Natural killer cell treated with Interleukin-12 subunit alpha and Interleukin-12 subunit beta and Interleukin-15 and Interleukin-18, amount 100 ng/mL, for 72 hours (primary cell): Measurements from ENCODE around the gene CFAP299. TPM values are rescaled to one million over a fixed set of nuclear protein-coding genes. Genes with fewer than 3 reads are reported as not detected.

Experiments
- ATAC-seq, 2 donors: fragments of 150-1000 bp; cut with Tn5 transposase in 1 of 2; sonication (Bioruptor Pico), chemical (Tn5 transposase) in 1 of 2; 2 replicates each; pipeline ENCODE4 v1.10.0; 2021
- DNase-seq: peaks from one replicate; pipeline ENCODE4 v3.0.0; 2022; ENCODE audit warnings: low spot score
- H3K27ac Mint-ChIP-seq, 2 donors: 1 replicate in 1 of 2; 2 replicates in 1 of 2; pipeline ENCODE4 v1.8.0; 2022; ENCODE audit warnings: mixed read lengths in 2 of 2, mild to moderate bottlenecking in 1 of 2, moderate library complexity in 1 of 2
- H3K27me3 Mint-ChIP-seq, 2 donors: 1 replicate in 1 of 2; 2 replicates in 1 of 2; pipeline ENCODE4 v1.8.0; 2022; ENCODE audit warnings: mixed read lengths in 2 of 2
- H3K36me3 Mint-ChIP-seq: one replicate; pipeline ENCODE4 v1.8.0; 2022; ENCODE audit warnings: mixed read lengths
- H3K4me1 Mint-ChIP-seq, 2 donors: 1 replicate in 1 of 2; 2 replicates in 1 of 2; pipeline ENCODE4 v1.8.0; 2022; ENCODE audit warnings: low read depth in 2 of 2, mixed read lengths in 2 of 2, mild to moderate bottlenecking in 1 of 2
- H3K4me3 Mint-ChIP-seq: one replicate; pipeline ENCODE4 v1.8.0; 2022; ENCODE audit warnings: mixed read lengths
- H3K9me3 Mint-ChIP-seq: 2 replicates; pipeline ENCODE4 v1.8.0; 2022; ENCODE audit warnings: mixed read lengths
- total RNA-seq, 2 donors: library from RNA; stranded (reverse); gene quantifications; one replicate each; pipeline ENCODE4 v1.2.3, GENCODE V29; 2022

CFAP299 gene
- total RNA-seq, 2 donors from 2014 or later: not detected

GRCh38 chr4:80448056-80448455, 112.5 kb downstream of the CFAP299 start:
- Mint-ChIP-seq H3K27me3 (no peaks in the 10 kb centered on the region), H3K4me1 (no peaks in the 10 kb centered on the region), H3K36me3 (peaks cover 16% of the 10 kb centered on the region), H3K9me3 (peaks cover 11% of the 10 kb centered on the region), H3K27ac (no peak overlapping the region), H3K4me3 (no peak overlapping the region)
- DNase-seq (no peak), ATAC-seq (no peak)

- H3K27ac Mint-ChIP-seq: no peak overlapping the region
- no peak overlapping the region for H3K4me3 Mint-ChIP-seq
- no peaks in the 10 kb centered on the region for H3K27me3 Mint-ChIP-seq
- ATAC-seq: no peak
- no peaks in the 10 kb centered on the region for H3K4me1 Mint-ChIP-seq
- no peaks in the 10 kb centered on the region for H3K36me3 Mint-ChIP-seq
- no peaks in the 10 kb centered on the region for H3K9me3 Mint-ChIP-seq
- no peak for DNase-seq
Observed at GRCh38 chr4:80452055-80452454, 116.5 kb downstream of the CFAP299 start.

GRCh38 chr4:80452768-80453167, 117.2 kb downstream of the CFAP299 start:
- Mint-ChIP-seq H3K9me3 (no peaks in the 10 kb centered on the region), H3K4me3 (no peak overlapping the region), H3K27me3 (no peaks in the 10 kb centered on the region), H3K4me1 (no peaks in the 10 kb centered on the region), H3K36me3 (no peaks in the 10 kb centered on the region), H3K27ac (no peak overlapping the region)
- ATAC-seq (no peak), DNase-seq (no peak)

- H3K27me3 Mint-ChIP-seq: no peaks in the 10 kb centered on the region
- DNase-seq (no peak), ATAC-seq (no peak)
- no peaks in the 10 kb centered on the region for H3K4me1 Mint-ChIP-seq
- no peak overlapping the region for H3K27ac Mint-ChIP-seq
- H3K4me3 Mint-ChIP-seq: no peak overlapping the region
- H3K36me3 Mint-ChIP-seq: no peaks in the 10 kb centered on the region
- no peaks in the 10 kb centered on the region for H3K9me3 Mint-ChIP-seq
Observed at GRCh38 chr4:80454040-80454439, 118.5 kb downstream of the CFAP299 start.

- H3K27ac Mint-ChIP-seq: no peak overlapping the region
- no peak for ATAC-seq
- DNase-seq: no peak
- H3K27me3 Mint-ChIP-seq: no peaks in the 10 kb centered on the region
- no peaks in the 10 kb centered on the region for H3K4me1 Mint-ChIP-seq
- no peaks in the 10 kb centered on the region for H3K9me3 Mint-ChIP-seq
- no peak overlapping the region for H3K4me3 Mint-ChIP-seq
- H3K36me3 Mint-ChIP-seq: no peaks in the 10 kb centered on the region
Observed at GRCh38 chr4:80454556-80454955, 119.0 kb downstream of the CFAP299 start.

GRCh38 chr4:80459918-80460473, 124.5 kb downstream of the CFAP299 start:
- no peak for ATAC-seq
- Mint-ChIP-seq H3K9me3 (no peaks in the 10 kb centered on the region), H3K4me1 (peaks cover 3 to 8% of the 10 kb centered on the region in 2 donors), H3K27me3 (no peaks in the 10 kb centered on the region), H3K27ac (no peak overlapping the region), H3K36me3 (peaks cover 7% of the 10 kb centered on the region), H3K4me3 (no peak overlapping the region)
- no peak for DNase-seq

- ATAC-seq (no peak), DNase-seq (no peak)
- no peaks in the 10 kb centered on the region for H3K9me3 Mint-ChIP-seq
- peaks cover 7% of the 10 kb centered on the region for H3K36me3 Mint-ChIP-seq
- no peaks in the 10 kb centered on the region for H3K27me3 Mint-ChIP-seq
- peaks cover 3 to 8% of the 10 kb centered on the region in 2 donors for H3K4me1 Mint-ChIP-seq
- no peak overlapping the region for H3K27ac Mint-ChIP-seq
- no peak overlapping the region for H3K4me3 Mint-ChIP-seq
Observed at GRCh38 chr4:80461412-80461811, 125.9 kb downstream of the CFAP299 start.

- Mint-ChIP-seq H3K27ac (peak overlapping the region; percentile 5 to 70), H3K4me1 (peaks cover 3 to 8% of the 10 kb centered on the region in 2 donors), H3K9me3 (no peaks in the 10 kb centered on the region), H3K4me3 (peak overlapping the region; percentile 68), H3K36me3 (peaks cover 7% of the 10 kb centered on the region), H3K27me3 (no peaks in the 10 kb centered on the region)
- ATAC-seq (no peak), DNase-seq (no peak)
Observed at GRCh38 chr4:80462621-80463091, 127.1 kb downstream of the CFAP299 start.

GRCh38 chr4:80463509-80463908, 128.0 kb downstream of the CFAP299 start:
- Mint-ChIP-seq H3K4me3 (peak overlapping the region; percentile 68), H3K9me3 (no peaks in the 10 kb centered on the region), H3K4me1 (peaks cover 3 to 8% of the 10 kb centered on the region in 2 donors), H3K36me3 (peaks cover 7% of the 10 kb centered on the region), H3K27me3 (no peaks in the 10 kb centered on the region), H3K27ac (no peak overlapping the region)
- ATAC-seq (no peak), DNase-seq (no peak)

GRCh38 chr4:80465238-80465637, 129.7 kb downstream of the CFAP299 start:
- Mint-ChIP-seq H3K4me3 (no peak overlapping the region), H3K9me3 (no peaks in the 10 kb centered on the region), H3K36me3 (peaks cover 7% of the 10 kb centered on the region), H3K4me1 (peaks cover 3 to 8% of the 10 kb centered on the region in 2 donors), H3K27me3 (no peaks in the 10 kb centered on the region), H3K27ac (no peak overlapping the region)
- ATAC-seq (no peak), DNase-seq (no peak)

- DNase-seq: no peak
- peaks cover 0 to 2% of the 10 kb centered on the region in 2 donors for H3K27me3 Mint-ChIP-seq
- no peaks in the 10 kb centered on the region for H3K9me3 Mint-ChIP-seq
- H3K36me3 Mint-ChIP-seq: peaks cover 7% of the 10 kb centered on the region
- no peak overlapping the region for H3K27ac Mint-ChIP-seq
- H3K4me3 Mint-ChIP-seq: no peak overlapping the region
- no peak for ATAC-seq
- peaks cover 3 to 8% of the 10 kb centered on the region in 2 donors for H3K4me1 Mint-ChIP-seq
Observed at GRCh38 chr4:80465736-80466135, 130.2 kb downstream of the CFAP299 start.

GRCh38 chr4:80466618-80467017, 131.1 kb downstream of the CFAP299 start:
- Mint-ChIP-seq H3K9me3 (no peaks in the 10 kb centered on the region), H3K4me3 (no peak overlapping the region), H3K36me3 (peaks cover 7% of the 10 kb centered on the region), H3K27ac (no peak overlapping the region), H3K27me3 (peaks cover 0 to 2% of the 10 kb centered on the region in 2 donors), H3K4me1 (peaks cover 3 to 8% of the 10 kb centered on the region in 2 donors)
- DNase-seq: no peak
- no peak for ATAC-seq

- Mint-ChIP-seq H3K4me1 (peaks cover 5 to 6% of the 10 kb centered on the region in 2 donors), H3K36me3 (no peaks in the 10 kb centered on the region), H3K4me3 (no peak overlapping the region), H3K27ac (no peak overlapping the region), H3K9me3 (peaks cover 5% of the 10 kb centered on the region), H3K27me3 (peaks cover 0 to 6% of the 10 kb centered on the region in 2 donors)
- no peak for ATAC-seq
- DNase-seq: no peak
Observed at GRCh38 chr4:80471756-80472155, 136.2 kb downstream of the CFAP299 start.

GRCh38 chr4:80475236-80475635, 139.7 kb downstream of the CFAP299 start:
- H3K36me3 Mint-ChIP-seq: no peaks in the 10 kb centered on the region
- H3K9me3 Mint-ChIP-seq: peaks cover 10% of the 10 kb centered on the region
- no peak for ATAC-seq
- no peak overlapping the region for H3K4me3 Mint-ChIP-seq
- no peak overlapping the region for H3K27ac Mint-ChIP-seq
- DNase-seq: no peak
- peaks cover 5 to 6% of the 10 kb centered on the region in 2 donors for H3K4me1 Mint-ChIP-seq
- H3K27me3 Mint-ChIP-seq: peaks cover 0 to 10% of the 10 kb centered on the region in 2 donors

GRCh38 chr4:80475798-80476197, 140.3 kb downstream of the CFAP299 start:
- Mint-ChIP-seq H3K36me3 (no peaks in the 10 kb centered on the region), H3K27ac (no peak overlapping the region), H3K4me1 (peaks cover 5 to 6% of the 10 kb centered on the region in 2 donors), H3K4me3 (no peak overlapping the region), H3K9me3 (peaks cover 10% of the 10 kb centered on the region), H3K27me3 (peaks cover 0 to 8% of the 10 kb centered on the region in 2 donors)
- no peak for DNase-seq
- ATAC-seq: no peak
